Esophagus squamous epithelium (tissue), 5 donors: ENCODE measurements around the gene TSPAN9. TPM values are rescaled to one million over a fixed set of nuclear protein-coding genes. Genes with fewer than 3 reads are reported as not detected.

ENCODE experiments used
- DNase-seq: peaks from one replicate; lab custom pipeline; 2025; lab: John Stamatoyannopoulos, UW
- H3K27ac ChIP-seq, 4 donors: fragments of 200-600 bp; sonication (generic); one replicate each; pipeline ENCODE4 v1.5.1; 2016 to 2019; ENCODE audit warnings: mild to moderate bottlenecking in 1 of 4
- H3K27me3 ChIP-seq, 4 donors: fragments of 200-600 bp; sonication (generic); 1 replicate in 3 of 4; 2 replicates in 1 of 4; pipeline versions ENCODE4 v1.5.1 to v1.6.0; 2017 to 2021; ENCODE audit warnings: antibody characterized with exemption in 1 of 4
- H3K36me3 ChIP-seq, 3 donors: fragments of 200-600 bp; sonication (generic); one replicate each; pipeline ENCODE4 v1.5.1; 2016 to 2019
- H3K4me1 ChIP-seq, 3 donors: fragments of 200-600 bp; sonication (generic); one replicate each; pipeline ENCODE4 v1.5.1; 2017 to 2019
- H3K4me3 ChIP-seq, 4 donors: fragments of 200-600 bp; sonication (generic); 1 replicate in 3 of 4; 2 replicates in 1 of 4; pipeline ENCODE4 v1.5.1; 2016 to 2019; ENCODE audit warnings: mild to moderate bottlenecking in 2 of 4, moderate library complexity in 1 of 4
- H3K9me3 ChIP-seq, 3 donors: fragments of 200-600 bp; sonication (generic); one replicate each; pipeline ENCODE4 v1.5.1; 2016 to 2019
- CTCF ChIP-seq, 6 experiments: fragments of 450-650 bp in 4 of 6; fragments of 200-600 bp in 2 of 6; sonication (generic) in 2 of 6; IDR thresholded peaks; one replicate each; pipeline ENCODE4 v1.5.1; 2016 to 2019; ENCODE audit warnings: antibody characterized with exemption in 6 of 6, mild to moderate bottlenecking in 4 of 6, moderate library complexity in 4 of 6
- POLR2A ChIP-seq, 4 donors: fragments of 450-650 bp; IDR thresholded peaks; one replicate each; pipeline ENCODE4 v1.6.1; 2017; ENCODE audit warnings: antibody characterized with exemption in 4 of 4, mild to moderate bottlenecking in 4 of 4, moderate library complexity in 3 of 4
- WGBS, 2 donors: methylation state at CpG; one replicate each; pipeline ENCODE4 v1.1.5; 2018; 5-methylcytosine and 5-hydroxymethylcytosine counted together
- intact Hi-C: fragments of 100-400 bp; cut with DNase I; formaldehyde crosslinking; loops from one replicate; pipeline ENCODE4 v1.15.0; 2022
- total RNA-seq, 4 donors: library from RNA; depleted of rRNA; stranded (reverse); fragments of >200 nt; gene quantifications; one replicate each; pipeline ENCODE4 v1.1.0, GENCODE V29; 2016
- donor health status: DM: yes; HTN: yes; CAD: no.

TSPAN9 gene
- total RNA-seq, 4 donors from 2014 or later: 10.6 to 23.7 (median 17.6) TPM

- intact Hi-C loops: no loop called here
- DNase-seq: no peak
- Histone ChIP-seq H3K9me3 (no peaks in the 10 kb centered on the region), H3K4me1 (peaks cover 0 to 36% (median 27%) of the 10 kb centered on the region in 3 donors), H3K27ac (no peak overlapping the region), H3K36me3 (peaks cover 0 to 10% (median 0%) of the 10 kb centered on the region in 3 donors), H3K4me3 (no peak overlapping the region), H3K27me3 (peaks cover 0 to 2% (median 0%) of the 10 kb centered on the region in 4 donors)
- TF ChIP-seq CTCF (IDR thresholded peaks at IDR 0.05): no peak
- TF ChIP-seq POLR2A (IDR thresholded peaks at IDR 0.05): no peak
- 87 to 92% methylated on average over 1 to 4 of the region's 4 CpGs for WGBS, 2 donors
These were observed 37.5 kb downstream of the TSPAN9 start for GRCh38 chr12:3114671-3115070.

GRCh38 chr12:3115078-3115477, 37.9 kb downstream of the TSPAN9 start:
- Histone ChIP-seq H3K4me1 (peaks cover under 1 to 40% (median 29%) of the 10 kb centered on the region in 3 donors), H3K27ac (no peak overlapping the region), H3K27me3 (peaks cover 0 to 3% (median 0%) of the 10 kb centered on the region in 4 donors), H3K9me3 (no peaks in the 10 kb centered on the region), H3K4me3 (no peak overlapping the region), H3K36me3 (peaks cover 0 to 10% (median 0%) of the 10 kb centered on the region in 3 donors)
- TF ChIP-seq CTCF (IDR thresholded peaks at IDR 0.05): no peak
- DNase-seq: no peak
- intact Hi-C loops: no loop called here
- 87 to 92% methylated on average over 3 of the region's 3 CpGs for WGBS, 2 donors

GRCh38 chr12:3116106-3116844, 39.1 kb downstream of the TSPAN9 start:
- Histone ChIP-seq H3K4me1 (peaks cover 8 to 49% (median 37%) of the 10 kb centered on the region in 3 donors), H3K27me3 (peaks cover 0 to 3% (median 0%) of the 10 kb centered on the region in 4 donors), H3K9me3 (no peaks in the 10 kb centered on the region), H3K36me3 (peaks cover 0 to 10% (median 0%) of the 10 kb centered on the region in 3 donors), H3K4me3 (no peak overlapping the region), H3K27ac (peak overlapping the region in 3 of 4 donors; percentile 23 to 74 (median 72))
- 75 to 79% methylated on average over 18 to 19 of the region's 19 CpGs for WGBS, 2 donors
- intact Hi-C loops: no loop called here
- TF ChIP-seq POLR2A (IDR thresholded peaks at IDR 0.05) (no peak), CTCF (IDR thresholded peaks at IDR 0.05) (no peak)
- DNase-seq: no peak

GRCh38 chr12:3117144-3117581, 40.0 kb downstream of the TSPAN9 start:
- intact Hi-C loops: no loop called here
- peak overlapping the region in 3 of 4 donors; percentile 23 to 74 (median 72) for H3K27ac ChIP-seq
- DNase-seq: no peak
- WGBS, 2 donors: 51 to 62% methylated on average over 9 to 10 of the region's 10 CpGs
- H3K9me3 ChIP-seq: no peaks in the 10 kb centered on the region
- peaks cover 0 to 3% (median 0%) of the 10 kb centered on the region in 4 donors for H3K27me3 ChIP-seq
- H3K36me3 ChIP-seq: peaks cover 0 to 9% (median 0%) of the 10 kb centered on the region in 3 donors
- no peak overlapping the region for H3K4me3 ChIP-seq
- TF ChIP-seq CTCF (IDR thresholded peaks at IDR 0.05) (no peak), POLR2A (IDR thresholded peaks at IDR 0.05) (no peak)
- peaks cover 8 to 57% (median 43%) of the 10 kb centered on the region in 3 donors for H3K4me1 ChIP-seq

- DNase-seq: no peak
- intact Hi-C loops: no loop called here
- peaks cover 0 to 3% (median 0%) of the 10 kb centered on the region in 4 donors for H3K27me3 ChIP-seq
- 79 to 80% methylated on average over 1 to 3 of the region's 3 CpGs for WGBS, 2 donors
- H3K27ac ChIP-seq: peak overlapping the region in 3 of 4 donors; percentile 23 to 74 (median 72)
- TF ChIP-seq POLR2A (IDR thresholded peaks at IDR 0.05) (no peak), CTCF (IDR thresholded peaks at IDR 0.05) (no peak)
- H3K9me3 ChIP-seq: no peaks in the 10 kb centered on the region
- no peak overlapping the region for H3K4me3 ChIP-seq
- peaks cover 8 to 62% (median 47%) of the 10 kb centered on the region in 3 donors for H3K4me1 ChIP-seq
- peaks cover 0 to 5% (median 0%) of the 10 kb centered on the region in 3 donors for H3K36me3 ChIP-seq
These were observed 40.4 kb downstream of the TSPAN9 start for GRCh38 chr12:3117591-3118015.
